Measurements from ENCODE around the gene ALDH2.

GRCh38 chr12:111818340-111818739 lies 51.6 kb downstream of the ALDH2 start:
- TF ChIP-seq EZH2 (IDR thresholded peaks at IDR 0.05) (no peak), POLR2AphosphoS5 (IDR thresholded peaks at IDR 0.05; ENCODE audit: borderline replicate concordance, low read depth, low read length) (no peak)
